Heart left ventricle (tissue), 13 donors: Measurements from ENCODE around the gene EXOC4.

Experiments used
- CTCF ChIP-seq, 12 donors: fragments of 200-600 bp; sonication (generic) in 4 of 12; IDR thresholded peaks; one replicate each; pipeline versions ENCODE4 v1.5.0 to v1.8.0; 2018 to 2022; ENCODE audit warnings: antibody characterized with exemption in 12 of 12, mild to moderate bottlenecking in 5 of 12
- POLR2A ChIP-seq, 2 donors: fragments of 450-650 bp; IDR thresholded peaks; one replicate each; pipeline ENCODE4 v1.6.1; 2017; ENCODE audit warnings: antibody characterized with exemption in 2 of 2, mild to moderate bottlenecking in 2 of 2, moderate library complexity in 2 of 2
- donor health status: ischemic (EF 13 %, LVEDD 7.1; RV severe dilation, severe dysfunction).
- donor health status: DM: no; HTN: yes; CAD: no.
- donor health status: DM: no; HTN: no; CAD: no.
- donor health status: ischemic (EF 25% LVEDD 6.9; RV normal size, moderate dysfunction).
- donor health status: ischemic (EF 25% LVEDD 5.7; RV mildly dilated, moderate dysfunction).
- donor health status: ischemic (EF 35%, LVEDD 5.7; RV mildly dilated, moderate dysfunction).
- donor health status: nonischemic (EF 11% LVEDD 7.7; RV severe dilation, severe dysfunction).
- donor health status: DM: yes; HTN: yes; CAD: no.
- donor health status: PGD.
- donor health status: ischemic (EF 29% LVEDD 5.4; RV normal size, mild dysfunction).
- donor health status: nonischemic (EF 23%, LVEDD 6.1; RV moderate dilation, normal function).

GRCh38 chr7:133518718-133519117 lies 265.8 kb downstream of the EXOC4 start:
- TF ChIP-seq CTCF (IDR thresholded peaks at IDR 0.05), result no peak
- no peak for TF ChIP-seq POLR2A (IDR thresholded peaks at IDR 0.05)
